ENCODE results near the gene NHLRC1. TPM values are rescaled to one million over a fixed set of nuclear protein-coding genes. Genes with fewer than 3 reads are reported as not detected.

Gene NHLRC1
- total and polyA plus RNA-seq, 9 of the 15 experiments (the other 6 are each of a cell fraction or from before 2014, with no cell fraction given): not detected

GRCh38 chr6:18121580-18122127, 823 bp downstream of the NHLRC1 start:
- H4K20me1 ChIP-seq (replicated peaks; ENCODE audit: control insufficient read depth, insufficient read depth, low read length): no peaks in the 10 kb centered on the region
- no peak overlapping the region for H3K4me3 ChIP-seq
- H3K27ac ChIP-seq (ENCODE audit: extremely low read depth, low read depth, low read length): no peak overlapping the region
- no peak overlapping the region for H3K9ac ChIP-seq (ENCODE audit: insufficient read depth in 1 of 2, low read depth in 2 of 2, low read length in 2 of 2)
- ChIA-PET POLR2A (interaction anchor here (0.7 to 1.6 kb wide), 3 partner anchors 13 to 294 kb away, joined by 3 to 4 read pairs (median 4); no protein-coding TSS in a partner anchor), CTCF (ENCODE audit: low intra/inter-chr PET ratio) (no interaction called here)
- intact Hi-C loops (cut with micrococcal nuclease) (no loop called here), in situ Hi-C loops (cut with MboI) (no loop called here)
- no TSS peak for BruUV-seq (replicated peaks)
- H3K27me3 ChIP-seq (ENCODE audit: control insufficient read depth in 2 of 2, insufficient read depth in 2 of 2, low read length in 2 of 2): no peaks in the 10 kb centered on the region
- no peak overlapping the region for H2AFZ ChIP-seq (ENCODE audit: low read depth, low read length)
- DNase-seq (ENCODE audit: extremely low read depth in 1 of 4, low spot score in 3 of 4): peak in 2 of 4 experiments; percentile 21 to 29
- WGBS (ENCODE audit: insufficient coverage, low coverage, missing lambda C conversion rate): 74% methylated on average over 19 of the region's 19 CpGs
- no peaks in the 10 kb centered on the region for H3K9me1 ChIP-seq (ENCODE audit: control insufficient read depth, insufficient read depth, low read length)
- no peak for FAIRE-seq
- ATAC-seq: peak; percentile 69
- H3K36me3 ChIP-seq (ENCODE audit: control insufficient read depth, insufficient read depth, low read length): no peaks in the 10 kb centered on the region
- H3K4me2 ChIP-seq (ENCODE audit: insufficient read depth, low read length): no peak overlapping the region
- no peaks in the 10 kb centered on the region for H3K9me3 ChIP-seq (replicated peaks; ENCODE audit: control insufficient read depth, insufficient read depth, low read depth, low read length)
- H3K4me1 ChIP-seq (replicated peaks in 1 of 2; ENCODE audit: control insufficient read depth in 2 of 2, insufficient read depth in 2 of 2, low read length in 2 of 2): peaks cover 3 to 8% of the 10 kb centered on the region in 2 experiments; a peak in 2 of 5 replicates
- H3K79me2 ChIP-seq (ENCODE audit: control insufficient read depth, insufficient read depth, low read length): no peaks in the 10 kb centered on the region
- TF ChIP-seq RAD21 (CRISPR knock-in tag; conservative IDR thresholded peaks at IDR 0.05 in 1 of 2, IDR thresholded peaks at IDR 0.05 in 1 of 2): peak in 1 of 2 experiments; percentile 72; a peak in 2 of 4 replicates
- TF ChIP-seq MYC (IDR thresholded peaks at IDR 0.05; ENCODE audit: low read depth, low read length): no peak
- no peak for TF ChIP-seq MYC (CRISPR knock-in tag; IDR thresholded peaks at IDR 0.05; ENCODE audit: borderline replicate concordance, low read depth)
- TF ChIP-seq YBX1 (IDR thresholded peaks at IDR 0.05): no peak
- TF ChIP-seq TOE1 (IDR thresholded peaks at IDR 0.05; ENCODE audit: borderline replicate concordance): no peak
- TF ChIP-seq TOE1 (CRISPR knock-in tag; IDR thresholded peaks at IDR 0.05; ENCODE audit: borderline replicate concordance, low read depth): no peak
- TF ChIP-seq BMI1 (IDR thresholded peaks at IDR 0.05; ENCODE audit: low read length): no peak
- no peak for TF ChIP-seq CREM (IDR thresholded peaks at IDR 0.05; ENCODE audit: low read depth)
- peak; percentile 25; the same call in 1 of the 2 replicates for TF ChIP-seq REST (IDR thresholded peaks at IDR 0.05; ENCODE audit: borderline replicate concordance)
- no peak for TF ChIP-seq REST (CRISPR knock-in tag; IDR thresholded peaks at IDR 0.05; ENCODE audit: low read depth)
- TF ChIP-seq CTCF (IDR thresholded peaks at IDR 0.05 in 2 of 3, conservative IDR thresholded peaks at IDR 0.05 in 1 of 3; ENCODE audit: insufficient read depth in 2 of 3, low read depth in 1 of 3, low read length in 3 of 3): peak; percentile 51 to 93 (median 54); a peak in 5 of 6 replicates

Measured in K562 (cell line).